Measurements from ENCODE around the gene CSNK2A1. TPM values are rescaled to one million over a fixed set of nuclear protein-coding genes. Genes with fewer than 3 reads are reported as not detected.
A peak's percentile ranks its signal among the peaks of the same experiment; 100 is the strongest.

The CSNK2A1 gene
- total RNA-seq, 4 donors from 2014 or later = 86.0 to 96.7 (median 90.3) TPM

DNA sequence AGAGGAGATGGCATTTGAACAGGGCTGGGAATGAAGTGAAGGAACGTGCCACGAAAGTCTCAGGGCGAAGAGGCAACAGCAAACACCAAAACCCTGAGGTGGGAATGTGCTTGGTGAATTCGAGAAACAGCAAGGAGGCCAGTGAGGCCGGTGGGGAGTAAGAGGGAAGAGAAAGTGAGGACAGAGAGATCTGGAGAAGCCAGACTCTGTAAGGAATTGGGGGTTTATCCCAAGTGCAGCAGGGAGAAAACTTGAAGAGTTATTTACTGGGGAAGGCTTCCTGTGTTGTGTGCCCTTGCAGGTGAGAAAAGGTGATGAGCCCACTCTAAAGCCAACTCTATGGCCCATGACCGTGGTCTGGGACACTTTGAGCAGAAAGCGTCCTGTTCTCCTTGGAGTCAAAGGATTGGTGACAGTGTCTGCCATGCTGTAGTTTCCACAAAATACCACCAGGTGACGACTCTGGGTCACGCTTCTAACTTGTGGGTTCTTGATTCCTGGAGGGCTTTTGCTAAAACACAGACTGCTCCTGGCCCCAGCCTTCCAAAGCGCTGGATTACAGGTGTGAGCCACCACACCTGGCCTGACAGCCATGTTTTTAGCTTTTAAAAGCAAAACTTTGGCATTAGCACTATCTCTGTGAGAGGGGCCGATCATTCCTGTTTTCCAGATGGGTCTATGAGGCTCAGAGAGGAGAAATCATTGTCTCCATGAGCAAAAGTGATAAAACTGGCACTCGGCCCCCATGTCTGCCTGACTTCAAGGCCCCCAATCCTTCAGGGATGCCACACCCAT lies 18.0 kb upstream of the CSNK2A1 start:
- TF ChIP-seq POLR2A (IDR thresholded peaks at IDR 0.05) = no peak
- TF ChIP-seq, protein P1, sequence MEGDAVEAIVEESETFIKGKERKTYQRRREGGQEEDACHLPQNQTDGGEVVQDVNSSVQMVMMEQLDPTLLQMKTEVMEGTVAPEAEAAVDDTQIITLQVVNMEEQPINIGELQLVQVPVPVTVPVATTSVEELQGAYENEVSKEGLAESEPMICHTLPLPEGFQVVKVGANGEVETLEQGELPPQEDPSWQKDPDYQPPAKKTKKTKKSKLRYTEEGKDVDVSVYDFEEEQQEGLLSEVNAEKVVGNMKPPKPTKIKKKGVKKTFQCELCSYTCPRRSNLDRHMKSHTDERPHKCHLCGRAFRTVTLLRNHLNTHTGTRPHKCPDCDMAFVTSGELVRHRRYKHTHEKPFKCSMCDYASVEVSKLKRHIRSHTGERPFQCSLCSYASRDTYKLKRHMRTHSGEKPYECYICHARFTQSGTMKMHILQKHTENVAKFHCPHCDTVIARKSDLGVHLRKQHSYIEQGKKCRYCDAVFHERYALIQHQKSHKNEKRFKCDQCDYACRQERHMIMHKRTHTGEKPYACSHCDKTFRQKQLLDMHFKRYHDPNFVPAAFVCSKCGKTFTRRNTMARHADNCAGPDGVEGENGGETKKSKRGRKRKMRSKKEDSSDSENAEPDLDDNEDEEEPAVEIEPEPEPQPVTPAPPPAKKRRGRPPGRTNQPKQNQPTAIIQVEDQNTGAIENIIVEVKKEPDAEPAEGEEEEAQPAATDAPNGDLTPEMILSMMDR (IDR thresholded peaks at IDR 0.05) = peak in 1 of 3 donors; percentile 70
- intact Hi-C loops (cut with DNase I; ENCODE audit: low total_unique reads) = loop anchor here (5.0 to 10.0 kb wide), 2 partner anchors 83 to 176 kb away; no protein-coding TSS in a partner anchor
- H3K4me3 ChIP-seq (ENCODE audit: low read depth, poor library complexity, severe bottlenecking) = no peak overlapping the region
- WGBS, 2 donors = 35 to 36% methylated on average over 12 of the region's 12 CpGs
- peak; percentile 46 to 88 for DNase-seq (ENCODE audit: low spot score in 2 of 2)

DNA sequence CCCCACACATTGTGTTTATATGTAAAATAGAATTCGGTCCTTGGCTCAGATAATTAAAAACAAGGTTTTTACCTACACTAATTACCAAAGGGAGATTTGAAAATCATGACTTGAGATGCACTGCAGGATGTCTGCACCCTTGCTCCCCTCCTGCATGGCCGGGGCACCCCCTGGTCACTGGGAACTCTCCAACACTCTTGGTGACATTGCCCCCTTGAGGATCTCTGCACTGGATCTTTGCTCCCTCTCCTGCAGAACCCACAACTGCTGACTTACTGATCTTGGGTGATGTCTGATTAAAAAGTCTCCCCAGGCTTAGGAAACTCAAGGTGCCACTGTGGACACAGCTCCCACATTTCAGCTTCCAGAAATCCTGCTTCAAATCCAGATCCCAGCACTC lies 17.1 kb upstream of the CSNK2A1 start:
- no peak for TF ChIP-seq POLR2A (IDR thresholded peaks at IDR 0.05)
- TF ChIP-seq, protein P1 (IDR thresholded peaks at IDR 0.05) = no peak
- intact Hi-C loops (cut with DNase I; ENCODE audit: low total_unique reads) = loop anchor here (5.0 to 10.0 kb wide), 2 partner anchors 84 to 177 kb away; no protein-coding TSS in a partner anchor
- no peak overlapping the region for H3K4me3 ChIP-seq (ENCODE audit: low read depth, poor library complexity, severe bottlenecking)
- peak in 1 of 2 donors; percentile 49 for DNase-seq (ENCODE audit: low spot score in 2 of 2)
- WGBS, 2 donors = 47 to 49% methylated on average over 2 of the region's 2 CpGs

DNA sequence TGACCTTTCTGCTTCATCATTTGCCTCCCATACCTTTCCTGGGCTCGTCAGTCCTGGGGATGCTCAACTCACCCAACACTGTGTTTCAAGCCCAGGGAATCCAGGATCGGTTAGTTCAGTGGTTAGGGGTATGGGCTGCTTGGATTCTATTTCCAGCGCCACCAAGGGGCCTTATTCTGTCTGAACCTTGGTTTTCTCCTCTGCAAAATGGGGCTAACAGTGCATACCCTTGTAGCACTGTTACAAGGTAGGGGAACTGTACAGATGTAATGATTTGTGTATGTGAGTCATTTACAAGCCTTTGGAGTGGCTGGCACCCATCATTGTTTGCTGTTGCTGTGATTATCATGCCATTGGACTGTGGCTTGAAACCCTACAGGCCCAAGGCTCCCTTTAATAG lies 14.5 kb upstream of the CSNK2A1 start:
- DNase-seq (ENCODE audit: low spot score in 2 of 2) = peak in 1 of 2 donors; percentile 43
- no peak overlapping the region for H3K4me3 ChIP-seq (ENCODE audit: low read depth, poor library complexity, severe bottlenecking)
- TF ChIP-seq POLR2A (IDR thresholded peaks at IDR 0.05) = no peak
- TF ChIP-seq, protein P1 (IDR thresholded peaks at IDR 0.05) = no peak
- 87 to 95% methylated on average over 3 of the region's 3 CpGs for WGBS, 2 donors
- intact Hi-C loops (cut with DNase I; ENCODE audit: low total_unique reads) = no loop called here

DNA sequence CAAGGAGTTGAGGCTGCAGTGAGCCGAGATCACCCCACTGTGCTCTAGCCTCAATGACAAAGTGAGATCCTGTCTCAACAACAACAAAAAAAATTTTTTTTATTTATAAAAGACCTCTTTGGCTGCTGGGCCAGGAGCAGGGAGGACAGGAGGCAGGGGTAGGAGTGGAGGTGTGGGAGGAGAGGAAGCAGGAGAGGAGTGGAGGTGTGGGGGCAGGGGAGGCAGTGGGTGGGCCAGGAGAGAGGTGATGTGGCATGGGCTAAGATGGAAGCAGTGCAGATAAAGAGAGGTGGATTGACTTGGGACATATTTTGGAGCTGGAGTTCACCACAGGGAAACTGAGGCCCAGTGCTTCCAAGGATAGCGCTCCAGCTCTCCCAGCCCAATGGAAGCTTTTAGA lies 13.4 kb upstream of the CSNK2A1 start:
- no peak for DNase-seq (ENCODE audit: low spot score in 2 of 2)
- 88 to 94% methylated on average over 2 of the region's 2 CpGs for WGBS, 2 donors
- intact Hi-C loops (cut with DNase I; ENCODE audit: low total_unique reads) = no loop called here

DNA sequence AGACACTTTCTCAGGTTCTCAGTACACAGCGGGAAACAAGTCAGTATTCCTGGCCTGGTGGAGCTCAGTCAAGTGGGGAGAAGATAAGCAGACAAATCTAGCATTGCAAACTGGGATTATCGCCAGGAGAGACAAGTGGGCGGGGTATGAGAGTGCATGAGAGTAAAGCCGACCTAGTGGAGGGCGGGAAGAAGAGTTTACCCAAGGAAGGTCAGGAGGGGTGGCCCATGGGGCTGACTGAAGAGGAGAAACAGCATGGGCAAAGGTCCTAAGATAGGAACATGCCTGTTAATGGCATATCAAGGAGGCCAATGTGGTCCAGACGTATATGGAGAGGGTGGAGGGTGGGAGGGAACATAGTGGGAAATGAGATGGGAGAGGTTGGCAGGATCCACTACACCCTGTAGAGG lies 12.4 kb upstream of the CSNK2A1 start:
- TF ChIP-seq POLR2A (IDR thresholded peaks at IDR 0.05) = no peak
- TF ChIP-seq, protein P1 (IDR thresholded peaks at IDR 0.05) = no peak
- H3K4me3 ChIP-seq (ENCODE audit: low read depth, poor library complexity, severe bottlenecking) = no peak overlapping the region
- intact Hi-C loops (cut with DNase I; ENCODE audit: low total_unique reads) = no loop called here
- DNase-seq (ENCODE audit: low spot score in 2 of 2) = no peak
- WGBS, 2 donors = 43 to 49% methylated on average over 6 of the region's 6 CpGs

More for the DNA sequence above, 13.4 kb upstream of the CSNK2A1 start:
- no peak overlapping the region for H3K4me3 ChIP-seq (ENCODE audit: low read depth, poor library complexity, severe bottlenecking)
- no peak for TF ChIP-seq POLR2A (IDR thresholded peaks at IDR 0.05)
- TF ChIP-seq, protein P1 (IDR thresholded peaks at IDR 0.05) = no peak
